ENCODE measurements around the gene SARS2. TPM values are rescaled to one million over a fixed set of nuclear protein-coding genes. Genes with fewer than 3 reads are reported as not detected.

SARS2 gene, protein sequence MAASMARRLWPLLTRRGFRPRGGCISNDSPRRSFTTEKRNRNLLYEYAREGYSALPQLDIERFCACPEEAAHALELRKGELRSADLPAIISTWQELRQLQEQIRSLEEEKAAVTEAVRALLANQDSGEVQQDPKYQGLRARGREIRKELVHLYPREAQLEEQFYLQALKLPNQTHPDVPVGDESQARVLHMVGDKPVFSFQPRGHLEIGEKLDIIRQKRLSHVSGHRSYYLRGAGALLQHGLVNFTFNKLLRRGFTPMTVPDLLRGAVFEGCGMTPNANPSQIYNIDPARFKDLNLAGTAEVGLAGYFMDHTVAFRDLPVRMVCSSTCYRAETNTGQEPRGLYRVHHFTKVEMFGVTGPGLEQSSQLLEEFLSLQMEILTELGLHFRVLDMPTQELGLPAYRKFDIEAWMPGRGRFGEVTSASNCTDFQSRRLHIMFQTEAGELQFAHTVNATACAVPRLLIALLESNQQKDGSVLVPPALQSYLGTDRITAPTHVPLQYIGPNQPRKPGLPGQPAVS
- polyA plus RNA-seq (2012; ENCODE audit: insufficient read length, low read depth), result 70.0 TPM

DNA sequence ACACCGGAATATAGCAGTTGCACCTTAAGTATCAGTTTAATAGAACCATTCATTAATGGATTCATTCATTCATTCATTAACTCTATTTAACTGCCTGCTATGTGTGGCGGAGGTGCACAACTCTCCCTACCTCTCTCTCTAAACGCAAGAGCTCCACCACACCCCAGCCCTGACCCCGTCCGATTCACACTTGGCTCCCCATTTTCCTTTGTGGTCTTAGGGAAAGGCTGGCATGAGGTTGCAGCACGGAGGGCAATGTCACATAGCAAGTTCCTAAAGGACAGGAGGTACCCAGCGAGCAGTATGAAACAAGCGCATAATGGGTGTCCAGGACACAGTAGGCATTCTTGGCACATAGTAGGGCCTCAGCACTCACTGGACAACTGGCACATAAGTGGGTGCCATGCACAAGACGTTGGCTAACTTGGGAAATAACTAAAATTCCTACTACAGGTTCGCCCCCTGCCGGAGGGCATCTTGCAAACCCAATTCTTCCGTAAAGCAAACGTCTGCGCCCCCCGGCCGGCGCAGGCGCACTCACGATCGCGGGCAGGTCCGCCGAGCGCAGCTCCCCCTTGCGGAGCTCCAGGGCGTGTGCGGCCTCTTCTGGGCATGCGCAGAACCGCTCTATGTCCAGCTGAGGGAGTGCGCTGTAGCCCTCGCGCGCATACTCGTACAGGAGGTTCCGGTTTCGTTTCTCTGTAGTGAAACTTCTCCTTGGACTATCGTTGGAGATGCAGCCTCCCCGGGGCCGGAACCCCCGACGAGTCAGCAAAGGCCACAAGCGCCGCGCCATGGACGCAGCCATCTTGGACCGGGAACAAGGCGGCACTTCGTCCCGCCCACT, at the start of gene SARS2:
SARS2 (minus strand) TSS at position 835 of the 847 bp plus-strand sequence; CDS start at position 808, 27 bp downstream.
- TF ChIP-seq SIN3A (IDR thresholded peaks at IDR 0.05; ENCODE audit: borderline replicate concordance, insufficient read depth, low read length) (no peak), TAF1 (IDR thresholded peaks at IDR 0.05; ENCODE audit: borderline replicate concordance, insufficient read depth, low read length) (peak; percentile 82; the same call in 1 of the 2 replicates), FOXP2 (optimal IDR thresholded peaks at IDR 0.05; ENCODE audit: borderline replicate concordance, extremely low read depth, extremely low read length, insufficient read depth) (no peak), POLR2AphosphoS5 (IDR thresholded peaks at IDR 0.05; ENCODE audit: low read depth, low read length) (peak; percentile 90; the same call in 1 of the 2 replicates)
- TF ChIP-seq, protein P1, sequence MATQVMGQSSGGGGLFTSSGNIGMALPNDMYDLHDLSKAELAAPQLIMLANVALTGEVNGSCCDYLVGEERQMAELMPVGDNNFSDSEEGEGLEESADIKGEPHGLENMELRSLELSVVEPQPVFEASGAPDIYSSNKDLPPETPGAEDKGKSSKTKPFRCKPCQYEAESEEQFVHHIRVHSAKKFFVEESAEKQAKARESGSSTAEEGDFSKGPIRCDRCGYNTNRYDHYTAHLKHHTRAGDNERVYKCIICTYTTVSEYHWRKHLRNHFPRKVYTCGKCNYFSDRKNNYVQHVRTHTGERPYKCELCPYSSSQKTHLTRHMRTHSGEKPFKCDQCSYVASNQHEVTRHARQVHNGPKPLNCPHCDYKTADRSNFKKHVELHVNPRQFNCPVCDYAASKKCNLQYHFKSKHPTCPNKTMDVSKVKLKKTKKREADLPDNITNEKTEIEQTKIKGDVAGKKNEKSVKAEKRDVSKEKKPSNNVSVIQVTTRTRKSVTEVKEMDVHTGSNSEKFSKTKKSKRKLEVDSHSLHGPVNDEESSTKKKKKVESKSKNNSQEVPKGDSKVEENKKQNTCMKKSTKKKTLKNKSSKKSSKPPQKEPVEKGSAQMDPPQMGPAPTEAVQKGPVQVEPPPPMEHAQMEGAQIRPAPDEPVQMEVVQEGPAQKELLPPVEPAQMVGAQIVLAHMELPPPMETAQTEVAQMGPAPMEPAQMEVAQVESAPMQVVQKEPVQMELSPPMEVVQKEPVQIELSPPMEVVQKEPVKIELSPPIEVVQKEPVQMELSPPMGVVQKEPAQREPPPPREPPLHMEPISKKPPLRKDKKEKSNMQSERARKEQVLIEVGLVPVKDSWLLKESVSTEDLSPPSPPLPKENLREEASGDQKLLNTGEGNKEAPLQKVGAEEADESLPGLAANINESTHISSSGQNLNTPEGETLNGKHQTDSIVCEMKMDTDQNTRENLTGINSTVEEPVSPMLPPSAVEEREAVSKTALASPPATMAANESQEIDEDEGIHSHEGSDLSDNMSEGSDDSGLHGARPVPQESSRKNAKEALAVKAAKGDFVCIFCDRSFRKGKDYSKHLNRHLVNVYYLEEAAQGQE (IDR thresholded peaks at IDR 0.05; ENCODE audit: insufficient read depth in 1 of 2, low read depth in 2 of 2, low read length in 2 of 2), result no peak

DNA sequence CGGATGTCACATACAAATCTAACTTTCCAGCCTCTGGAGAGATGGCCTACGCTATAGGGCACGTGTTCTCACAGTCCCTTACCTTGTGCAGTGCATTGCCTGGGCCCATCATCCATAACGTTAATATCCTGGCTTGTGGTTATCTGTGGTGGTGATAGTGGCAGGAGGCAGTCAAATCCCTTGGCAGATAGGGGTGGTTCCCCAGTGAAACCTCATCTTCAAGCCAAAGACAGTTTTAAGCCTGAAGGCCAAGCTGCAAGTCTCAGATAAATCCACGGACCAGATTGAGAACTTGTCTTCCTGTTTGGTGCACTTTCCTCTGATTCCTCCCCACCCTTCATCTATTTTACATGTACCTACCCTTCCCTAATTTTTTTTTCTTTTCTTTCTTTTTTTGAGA, 49.2 kb upstream of the SARS2 start:
- no peak for TF ChIP-seq TAF1 (IDR thresholded peaks at IDR 0.05; ENCODE audit: borderline replicate concordance, insufficient read depth, low read length)
- TF ChIP-seq, protein P1 (IDR thresholded peaks at IDR 0.05; ENCODE audit: insufficient read depth in 1 of 2, low read depth in 2 of 2, low read length in 2 of 2), result no peak
- TF ChIP-seq FOXP2 (optimal IDR thresholded peaks at IDR 0.05; ENCODE audit: borderline replicate concordance, extremely low read depth, extremely low read length, insufficient read depth), result no peak
- no peak for TF ChIP-seq POLR2AphosphoS5 (IDR thresholded peaks at IDR 0.05; ENCODE audit: low read depth, low read length)
- no peak for TF ChIP-seq SIN3A (IDR thresholded peaks at IDR 0.05; ENCODE audit: borderline replicate concordance, insufficient read depth, low read length)

DNA sequence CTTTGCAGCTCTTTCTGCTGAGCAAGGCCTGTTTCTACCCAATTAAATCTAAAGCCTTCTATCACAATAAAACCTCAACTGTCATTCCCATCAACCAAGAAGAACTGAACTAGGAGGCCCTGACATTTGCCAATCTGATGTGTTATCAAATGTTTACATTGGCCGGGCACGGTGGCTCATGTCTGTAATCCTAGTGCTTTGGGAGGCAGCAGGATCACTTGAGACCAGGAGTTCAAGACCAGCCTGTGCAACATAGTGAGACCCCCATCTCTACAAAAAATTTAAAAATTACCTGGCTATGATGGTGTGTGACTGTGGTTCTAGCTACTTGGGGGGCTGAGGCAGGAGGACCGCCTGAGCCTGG, 47.7 kb upstream of the SARS2 start:
- TF ChIP-seq SIN3A (IDR thresholded peaks at IDR 0.05; ENCODE audit: borderline replicate concordance, insufficient read depth, low read length), result no peak
- TF ChIP-seq TAF1 (IDR thresholded peaks at IDR 0.05; ENCODE audit: borderline replicate concordance, insufficient read depth, low read length), result no peak
- TF ChIP-seq, protein P1 (IDR thresholded peaks at IDR 0.05; ENCODE audit: insufficient read depth in 1 of 2, low read depth in 2 of 2, low read length in 2 of 2), result no peak
- TF ChIP-seq FOXP2 (optimal IDR thresholded peaks at IDR 0.05; ENCODE audit: borderline replicate concordance, extremely low read depth, extremely low read length, insufficient read depth), result no peak
- TF ChIP-seq POLR2AphosphoS5 (IDR thresholded peaks at IDR 0.05; ENCODE audit: low read depth, low read length), result no peak

DNA sequence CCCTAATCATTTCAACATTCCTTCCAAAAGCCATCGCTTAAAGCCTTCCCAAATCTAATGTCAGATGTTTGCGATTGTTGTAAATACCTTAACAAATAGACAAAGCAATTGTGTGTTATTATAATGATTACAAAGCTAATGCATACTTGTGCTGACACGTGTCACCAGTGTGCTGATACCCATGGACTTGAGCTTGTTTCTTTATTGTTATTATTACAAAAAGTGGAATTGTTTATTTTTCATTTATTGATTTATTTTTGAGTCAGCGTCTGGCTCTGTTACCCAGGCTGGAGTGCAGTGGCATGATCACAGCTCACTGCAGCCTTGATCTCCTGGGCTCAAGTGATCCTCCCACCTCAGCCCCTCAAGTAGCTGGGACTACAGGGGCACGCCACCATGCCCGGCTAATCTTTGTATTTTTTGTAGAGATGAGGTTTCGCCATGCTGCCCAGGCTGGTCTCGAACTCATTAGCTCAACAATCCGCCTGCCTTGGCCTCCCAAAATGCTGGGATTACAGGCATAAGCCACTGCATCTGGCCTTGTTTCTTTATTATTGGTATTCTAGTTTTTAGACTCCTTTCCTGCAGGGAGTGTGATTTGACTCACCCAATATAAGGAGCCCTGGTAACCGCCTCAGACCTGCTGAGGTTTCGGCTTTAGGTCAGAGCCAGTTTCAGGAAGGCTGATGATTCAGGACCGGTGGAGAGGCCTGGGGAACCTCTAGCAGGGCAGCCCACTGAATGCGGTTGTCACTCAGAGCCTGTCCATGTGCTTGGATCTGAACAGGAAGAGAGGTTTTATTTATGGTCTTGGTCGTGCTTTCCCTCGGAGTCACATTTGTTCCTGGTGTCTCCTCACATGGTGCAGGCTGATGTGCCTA, 47.1 kb upstream of the SARS2 start:
- TF ChIP-seq SIN3A (IDR thresholded peaks at IDR 0.05; ENCODE audit: borderline replicate concordance, insufficient read depth, low read length) (no peak), TAF1 (IDR thresholded peaks at IDR 0.05; ENCODE audit: borderline replicate concordance, insufficient read depth, low read length) (no peak), FOXP2 (optimal IDR thresholded peaks at IDR 0.05; ENCODE audit: borderline replicate concordance, extremely low read depth, extremely low read length, insufficient read depth) (no peak), POLR2AphosphoS5 (IDR thresholded peaks at IDR 0.05; ENCODE audit: low read depth, low read length) (no peak)
- TF ChIP-seq, protein P1 (IDR thresholded peaks at IDR 0.05; ENCODE audit: insufficient read depth in 1 of 2, low read depth in 2 of 2, low read length in 2 of 2), result no peak

Measured in PFSK-1 (cell line).